Neural progenitor cell (in vitro differentiated cells): ENCODE measurements around the gene PPP2R5A.

ENCODE experiments used
- CTCF ChIP-seq: fragments of 200-600 bp; sonication (generic); IDR thresholded peaks from 2 replicates; pipeline ENCODE4 v1.5.1; 2017; ENCODE audit warnings: antibody characterized with exemption, mild to moderate bottlenecking
- EZH2phosphoT487 ChIP-seq: fragments of 200-600 bp; sonication (generic); IDR thresholded peaks from 2 replicates; pipeline ENCODE4 v1.6.1; 2017; ENCODE audit warnings: antibody characterized with exemption

DNA sequence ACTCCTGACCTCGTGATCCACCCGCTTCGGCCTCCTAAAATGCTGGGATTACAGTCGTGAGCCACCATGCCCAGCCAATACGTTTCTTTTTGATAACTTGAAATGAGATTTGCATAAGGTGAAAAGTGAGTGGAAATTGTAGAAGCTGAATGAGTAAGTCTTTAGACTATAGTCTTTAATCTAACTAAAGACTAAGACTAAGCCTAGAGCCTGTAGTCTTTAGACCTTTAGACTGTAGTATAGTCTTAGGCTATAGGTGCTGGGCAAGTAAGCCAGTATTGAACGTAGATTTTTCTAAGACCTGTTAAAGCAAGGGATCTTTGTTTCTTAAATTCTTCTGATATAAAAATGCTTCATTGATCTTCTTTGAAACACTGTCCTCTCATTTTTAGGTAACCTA is 12.1 kb downstream of the PPP2R5A start:
- TF ChIP-seq CTCF (no peak), EZH2phosphoT487 (no peak)
